Sigmoid colon (tissue), 4 donors: ENCODE measurements around the gene EEPD1.

ENCODE experiments used
- CTCF ChIP-seq, 4 experiments: fragments of 450-650 bp in 3 of 4; fragments of 200-600 bp in 1 of 4; IDR thresholded peaks; one replicate each; pipeline ENCODE4 v1.5.1; 2016 to 2019; ENCODE audit warnings: antibody characterized with exemption in 4 of 4, mild to moderate bottlenecking in 3 of 4, moderate library complexity in 2 of 4
- EP300 ChIP-seq, 4 donors: sonication (generic); formaldehyde crosslinking; IDR thresholded peaks; one replicate each; pipeline ENCODE4 v1.6.1; 2017; ENCODE audit warnings: antibody characterized with exemption in 4 of 4
- POLR2A ChIP-seq, 2 donors: fragments of 450-650 bp; IDR thresholded peaks; one replicate each; pipeline ENCODE4 v1.6.1; 2016; ENCODE audit warnings: antibody characterized with exemption in 2 of 2, mild to moderate bottlenecking in 2 of 2, moderate library complexity in 2 of 2
- POLR2AphosphoS5 ChIP-seq, 4 donors: sonication (generic); formaldehyde crosslinking; IDR thresholded peaks; one replicate each; pipeline ENCODE4 v1.6.1; 2017; ENCODE audit warnings: antibody characterized with exemption in 4 of 4

GRCh38 chr7:36185092-36185491 is 32.0 kb downstream of the EEPD1 start:
- TF ChIP-seq CTCF (IDR thresholded peaks at IDR 0.05) (no peak), POLR2A (IDR thresholded peaks at IDR 0.05) (no peak), POLR2AphosphoS5 (IDR thresholded peaks at IDR 0.05) (no peak), EP300 (IDR thresholded peaks at IDR 0.05) (no peak)
